DMS53 (cell line): ENCODE data around the gene DNHD1.

Source experiments
- DNase-seq: peaks from one replicate; lab custom pipeline; 2025; lab: John Stamatoyannopoulos, UW

Gene DNHD1

DNA sequence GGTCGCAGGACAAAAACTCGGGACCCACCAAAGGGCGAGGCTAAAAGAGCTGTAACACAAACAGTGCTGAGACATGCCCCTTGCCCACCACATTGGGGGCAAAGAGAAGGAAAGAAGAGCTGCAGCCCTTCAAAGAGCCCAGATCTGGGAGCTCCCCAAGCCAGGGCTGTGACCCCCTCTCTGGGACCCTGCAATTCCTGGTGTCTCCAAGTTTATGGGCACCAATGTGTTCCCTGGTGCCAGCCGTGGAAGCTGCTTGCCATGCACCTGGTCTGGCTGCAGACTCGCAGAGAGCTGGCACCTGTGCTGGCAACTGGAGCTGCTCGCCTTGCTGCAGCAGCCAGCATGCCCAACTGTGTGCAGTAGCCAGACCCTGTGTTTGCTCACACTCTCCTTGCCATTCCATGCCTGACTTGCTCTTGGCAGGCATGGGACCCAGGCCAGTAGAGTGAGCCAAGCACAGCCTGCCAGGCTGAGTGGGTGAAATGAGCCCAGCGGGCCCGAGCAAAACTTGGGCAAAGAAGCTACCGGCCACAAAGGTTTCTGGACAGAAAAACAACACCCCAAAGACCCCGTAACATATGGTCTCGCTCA lies 90.4 kb downstream of the DNHD1 start:
- DNase-seq: peak; percentile 20

DNA sequence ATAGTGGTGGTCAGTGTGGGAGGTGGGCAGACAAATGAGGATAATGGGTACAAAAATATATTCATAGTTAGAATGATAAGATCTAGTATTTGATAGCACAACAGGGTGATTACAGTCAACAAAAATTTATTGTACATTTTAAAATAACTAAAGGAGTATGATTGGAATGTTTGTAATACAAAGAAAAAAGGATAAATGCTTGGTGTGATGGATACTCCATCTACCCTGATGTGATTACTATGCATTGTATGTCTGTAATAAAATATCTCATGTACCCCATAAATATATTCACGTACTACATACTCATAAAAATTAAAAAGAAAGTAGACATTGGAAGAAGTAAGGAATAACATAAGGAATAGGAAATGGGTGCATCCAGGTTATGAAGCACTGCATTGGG lies 90.9 kb downstream of the DNHD1 start:
- no peak for DNase-seq

DNA sequence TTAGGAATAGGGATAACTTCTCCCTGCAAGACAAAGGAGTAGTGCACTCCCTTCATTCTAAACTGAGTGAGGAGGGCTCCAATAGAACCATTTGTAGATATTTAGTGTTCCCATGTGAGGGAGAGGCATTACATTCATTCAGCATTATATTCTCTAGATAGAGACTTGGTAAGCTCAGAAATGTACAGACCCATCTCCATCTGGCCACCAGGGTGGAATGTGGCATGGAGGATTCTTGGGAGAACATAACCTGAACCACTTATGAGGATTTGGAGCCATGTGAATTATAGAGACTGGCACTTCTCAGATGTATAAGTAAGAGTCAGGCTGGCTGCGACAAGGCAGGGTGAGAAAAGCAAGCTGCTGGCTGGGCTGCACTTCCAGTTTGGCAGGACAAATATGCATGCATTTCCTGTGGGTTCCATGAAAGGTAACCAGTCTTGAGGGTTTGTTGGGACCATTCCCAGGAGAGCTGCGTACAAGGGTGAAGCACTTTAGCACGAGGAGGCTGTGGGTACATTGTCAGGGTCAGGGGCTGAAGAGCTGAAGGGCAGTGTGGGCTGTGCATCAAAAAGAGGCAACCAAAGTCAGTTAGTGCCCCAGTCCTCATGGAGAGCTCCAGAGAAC lies 97.2 kb downstream of the DNHD1 start:
- no peak for DNase-seq

DNA sequence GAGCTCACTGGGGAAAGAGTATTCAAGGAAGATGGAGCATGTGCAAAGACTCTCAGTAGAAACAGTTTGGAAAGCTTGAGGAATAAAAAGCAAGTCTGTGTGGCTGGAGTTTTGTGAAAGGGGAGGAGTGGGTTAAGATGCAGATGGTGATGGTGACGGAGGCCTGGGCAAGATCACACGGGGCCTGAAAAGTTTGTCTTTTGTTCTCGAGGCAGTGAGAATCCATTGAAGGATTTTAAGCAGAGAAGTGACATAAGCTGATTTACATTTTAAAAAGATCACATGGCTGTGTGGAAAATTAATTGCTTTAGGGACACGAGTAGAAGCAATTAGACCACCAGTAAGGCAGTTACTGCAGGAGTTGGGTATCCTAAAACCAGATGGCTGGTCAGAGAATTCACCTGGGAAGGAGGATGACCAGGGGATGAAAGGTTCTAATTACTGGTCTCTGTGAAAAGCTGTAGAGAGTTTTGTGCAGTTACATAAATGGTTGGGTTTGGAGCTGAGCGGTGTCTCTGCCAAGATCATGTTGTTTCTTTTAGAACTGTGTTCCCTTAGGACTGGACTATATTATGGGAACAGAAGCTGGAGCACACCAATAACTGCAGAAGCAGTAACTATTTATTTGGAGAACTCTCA lies 99.3 kb downstream of the DNHD1 start:
- DNase-seq: no peak

DNA sequence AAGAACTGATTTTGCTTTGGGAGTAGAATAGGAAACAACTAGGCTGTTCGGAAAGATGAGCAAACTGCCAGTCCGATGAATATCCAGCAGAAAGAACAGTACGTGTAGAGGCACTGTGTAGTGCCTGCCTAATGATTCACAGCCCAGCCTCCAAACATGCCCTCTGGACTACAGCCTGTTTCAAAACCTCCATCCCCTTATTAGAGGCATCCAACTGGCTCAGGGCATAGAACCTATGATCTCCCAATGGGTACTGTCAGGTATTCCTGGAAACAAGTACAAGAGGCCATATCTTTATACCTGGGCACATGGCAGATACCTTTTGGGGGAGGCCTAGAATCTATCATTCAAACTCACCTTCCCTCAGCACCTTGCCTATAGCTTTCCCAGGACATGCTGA lies 101.5 kb downstream of the DNHD1 start:
- no peak for DNase-seq

DNA sequence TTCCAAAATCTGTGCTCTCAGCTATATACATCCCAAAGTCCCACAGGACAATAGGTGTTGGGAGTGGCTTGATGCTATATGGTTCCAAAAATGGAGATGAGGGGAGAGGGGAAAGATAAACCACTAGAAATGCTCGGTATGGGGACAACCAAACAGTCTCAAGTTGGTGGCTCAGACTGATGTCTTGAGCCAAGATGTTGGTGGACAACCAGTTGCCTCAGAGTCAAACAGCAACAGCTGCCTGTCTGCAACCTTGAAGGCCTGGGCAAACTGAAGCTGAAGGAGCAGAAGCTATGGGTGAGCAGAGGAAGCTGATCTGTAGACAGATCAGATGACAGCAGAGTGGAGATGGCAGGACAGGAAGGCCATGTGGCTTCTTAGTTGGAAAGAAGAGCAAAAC lies 102.4 kb downstream of the DNHD1 start:
- no peak for DNase-seq

DNA sequence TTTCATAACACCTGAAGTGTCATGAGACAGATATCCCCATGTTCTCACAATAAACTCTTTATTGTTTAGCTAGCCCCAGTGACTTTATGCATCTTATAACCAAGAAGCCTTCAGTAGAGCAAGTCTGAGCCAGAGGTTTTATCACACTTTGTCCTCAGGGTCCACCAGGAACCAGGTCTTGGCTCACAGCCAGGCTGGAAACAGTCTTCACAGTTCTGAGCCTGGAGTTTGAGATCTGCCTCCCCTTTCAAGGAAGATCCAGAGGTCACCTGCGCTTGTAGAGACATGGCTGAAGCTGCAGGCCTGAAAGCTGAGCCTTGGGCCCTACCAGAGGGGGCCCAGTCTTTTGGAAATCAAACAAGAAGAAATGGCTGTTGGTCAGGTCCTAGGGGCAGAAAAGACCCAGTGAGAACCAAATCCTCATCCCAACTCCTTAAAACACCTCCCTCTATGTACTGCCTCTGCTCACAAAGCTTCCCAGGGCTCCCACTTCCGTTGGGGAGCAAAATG lies 102.9 kb downstream of the DNHD1 start:
- no peak for DNase-seq

DNA sequence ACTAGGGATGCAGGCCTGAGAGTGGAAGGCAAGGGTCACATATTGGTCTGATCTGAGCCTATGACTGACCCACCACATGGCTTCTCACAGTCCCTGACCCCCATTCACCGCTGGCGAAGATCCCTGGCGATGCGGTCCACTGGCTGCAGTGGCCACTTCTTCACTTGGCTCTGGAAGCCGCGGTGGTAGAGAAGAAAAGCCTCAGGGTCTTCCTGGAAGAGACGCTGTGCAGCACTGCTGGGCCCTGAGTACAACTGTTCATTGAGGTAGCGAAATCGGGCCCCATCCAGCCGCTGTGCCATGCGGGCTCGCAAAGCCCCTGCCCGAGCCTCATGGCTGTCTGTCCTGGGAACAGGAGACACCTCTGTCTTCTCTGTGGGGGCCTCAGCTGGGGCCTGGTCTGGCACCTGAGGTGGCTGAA lies 104.0 kb downstream of the DNHD1 start:
- DNase-seq: no peak

DNA sequence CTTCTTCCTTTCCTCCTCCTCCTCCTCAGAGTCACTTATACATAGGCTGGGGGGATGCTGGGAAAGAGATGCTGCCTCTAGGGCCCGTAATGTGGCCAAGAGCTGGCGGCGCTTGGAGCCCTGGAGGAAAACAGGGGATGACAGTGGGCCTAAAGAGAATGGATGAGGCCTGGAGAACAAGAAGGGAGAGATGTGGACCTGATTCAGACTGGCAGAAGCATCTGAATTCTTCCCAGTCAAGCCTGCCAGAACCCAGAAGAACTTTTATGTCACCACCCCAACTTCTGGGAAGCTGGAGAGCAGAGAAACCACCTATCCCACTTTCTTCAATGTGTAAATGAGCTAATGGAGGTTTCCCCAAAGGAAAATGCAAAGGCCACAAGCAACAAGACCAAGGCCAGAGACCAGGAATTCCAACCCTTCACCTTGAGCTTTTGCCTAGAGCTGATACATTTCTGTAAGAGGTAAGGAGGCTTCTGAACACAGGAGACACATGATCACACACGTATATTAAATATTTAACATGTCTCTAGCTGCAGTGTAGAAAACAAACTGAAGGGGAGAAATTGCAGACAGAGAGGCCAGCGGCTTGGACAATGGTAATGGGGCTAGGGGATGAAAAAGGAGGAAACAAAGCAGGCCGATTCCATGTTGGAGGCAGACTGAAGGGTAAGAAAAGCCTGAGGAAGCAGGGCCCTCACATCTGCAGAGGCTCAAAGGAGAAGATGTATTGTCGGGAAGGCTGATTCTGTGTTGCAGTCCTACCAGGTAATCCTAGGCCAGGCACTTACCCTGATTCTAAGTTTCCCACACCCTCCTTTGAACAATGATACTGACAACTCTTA lies 105.2 kb downstream of the DNHD1 start:
- DNase-seq: no peak

DNA sequence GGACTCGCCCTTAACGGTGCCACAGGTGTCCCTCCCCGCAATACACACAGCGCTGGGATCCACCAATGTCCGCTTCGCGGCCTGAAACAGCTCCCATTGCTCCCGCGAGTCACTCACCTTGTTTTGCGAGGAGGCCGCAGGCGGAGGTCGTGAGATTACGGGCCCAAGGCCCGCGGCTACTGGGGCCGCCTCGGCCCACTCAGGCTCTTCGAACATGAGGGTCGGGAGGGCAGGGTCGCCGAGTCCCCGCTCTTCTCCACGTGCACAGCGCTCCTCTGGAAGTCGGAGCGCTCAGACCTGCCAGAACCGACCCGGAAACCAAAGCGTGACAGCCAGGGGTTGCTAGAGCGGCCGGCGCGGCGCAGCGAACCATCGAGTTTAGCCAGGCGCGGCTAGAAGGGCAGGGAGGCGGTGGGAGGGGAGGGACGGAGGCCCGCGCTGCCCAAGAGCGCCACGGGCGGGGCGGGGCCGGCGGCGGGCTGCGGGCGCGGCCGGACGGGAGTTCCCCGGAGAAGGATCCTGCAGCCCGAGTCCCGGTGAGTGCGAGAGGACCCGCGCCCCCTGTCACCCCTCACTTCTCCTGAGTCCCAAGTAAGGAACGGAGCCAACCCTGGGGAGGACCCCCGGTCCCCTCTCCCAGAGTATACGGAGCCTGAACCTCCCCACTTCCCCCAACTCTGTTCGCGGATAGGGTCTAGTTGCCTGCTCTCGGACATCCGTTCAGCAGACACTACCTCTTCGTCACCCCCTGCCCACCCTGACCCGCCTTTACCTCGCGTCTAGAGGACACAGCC lies 106.4 kb downstream of the DNHD1 start, which contains the start of the genes ILK and RRP8:
Gene ILK (plus strand): TSS at position 488 of the 794 bp plus-strand sequence. CDS start 498 bp downstream, outside the sequence.
Gene RRP8 (minus strand): TSS at position 330 of the 794 bp plus-strand sequence. CDS start 114 bp downstream, at position 216.
- peak; percentile 96 for DNase-seq

DNA sequence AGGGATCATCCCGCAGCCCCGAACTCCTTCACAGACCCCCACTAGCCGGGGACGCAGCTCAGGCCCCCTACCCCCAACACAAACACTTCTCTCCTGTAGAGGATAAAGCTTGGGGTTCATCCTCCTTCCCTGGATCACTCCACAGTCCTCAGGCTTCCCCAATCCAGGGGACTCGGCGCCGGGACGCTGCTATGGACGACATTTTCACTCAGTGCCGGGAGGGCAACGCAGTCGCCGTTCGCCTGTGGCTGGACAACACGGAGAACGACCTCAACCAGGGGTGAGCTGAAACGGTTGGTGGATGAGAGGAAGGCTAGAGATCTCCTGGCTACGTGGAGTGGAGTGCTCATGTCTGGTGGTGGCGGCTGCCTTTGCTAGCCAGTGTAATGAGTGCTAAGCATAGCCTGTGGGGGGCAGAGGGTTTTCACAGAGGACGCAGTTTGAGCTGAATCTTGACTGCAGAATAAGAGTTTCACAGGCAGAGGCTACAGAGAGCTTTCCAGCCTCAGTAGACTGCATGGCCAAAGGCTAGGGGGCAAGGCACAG lies 107.1 kb downstream of the DNHD1 start:
- DNase-seq: peak; percentile 62

DNA sequence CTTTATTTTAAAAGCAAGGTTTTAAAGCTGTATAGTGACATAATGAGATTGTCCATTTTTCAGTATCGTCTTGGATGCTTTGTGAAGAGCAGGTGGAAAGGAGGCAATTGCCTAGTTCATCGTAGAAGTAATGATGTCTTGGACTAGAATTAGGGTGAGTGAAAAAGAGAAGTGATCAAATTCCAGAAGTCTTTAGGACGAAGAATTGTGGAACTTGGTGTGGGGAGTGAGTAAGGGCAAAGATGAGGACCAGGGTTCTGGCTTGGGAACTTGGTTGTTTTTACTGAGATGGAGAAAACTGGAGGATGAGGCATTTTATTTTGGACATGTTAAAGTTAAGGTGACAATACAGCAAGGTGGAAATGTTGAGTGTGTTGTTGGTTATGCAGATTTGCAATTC lies 107.7 kb downstream of the DNHD1 start:
- no peak for DNase-seq

DNA sequence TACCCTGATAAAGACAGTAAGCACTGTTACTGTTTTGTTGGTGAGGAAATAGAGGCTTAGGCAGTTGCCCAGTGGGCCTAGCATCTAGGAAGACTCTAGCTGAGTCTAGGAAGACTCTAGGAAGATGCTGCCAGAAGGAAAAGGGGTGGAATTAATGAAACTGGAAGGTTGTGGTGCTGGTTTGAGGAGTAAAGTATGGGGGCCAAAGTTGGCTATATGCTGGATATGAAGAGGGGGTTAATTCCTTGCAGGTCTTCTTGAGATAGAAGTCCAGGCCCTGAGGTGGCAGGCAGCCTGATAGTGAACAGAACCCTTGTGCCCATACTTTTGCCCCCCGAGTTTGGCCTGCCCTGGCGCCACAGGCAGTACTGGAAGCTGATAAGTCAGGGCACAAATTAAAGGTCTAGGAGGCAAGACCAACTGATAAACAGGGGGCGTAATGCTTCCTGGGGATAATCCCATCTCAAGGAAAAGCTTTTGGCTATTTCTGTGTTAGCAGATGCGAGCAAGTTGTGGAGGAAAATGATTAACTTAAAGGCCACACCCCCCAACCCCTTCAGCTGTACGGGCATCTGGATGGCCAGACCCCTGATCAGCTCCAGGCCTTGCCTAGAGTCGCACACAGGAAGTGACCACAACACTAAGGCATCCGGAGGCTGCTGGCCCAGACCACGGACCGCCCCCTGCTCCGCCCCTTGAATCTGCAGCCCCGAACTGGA lies 109.5 kb downstream of the DNHD1 start:
- DNase-seq: peak; percentile 84

DNA sequence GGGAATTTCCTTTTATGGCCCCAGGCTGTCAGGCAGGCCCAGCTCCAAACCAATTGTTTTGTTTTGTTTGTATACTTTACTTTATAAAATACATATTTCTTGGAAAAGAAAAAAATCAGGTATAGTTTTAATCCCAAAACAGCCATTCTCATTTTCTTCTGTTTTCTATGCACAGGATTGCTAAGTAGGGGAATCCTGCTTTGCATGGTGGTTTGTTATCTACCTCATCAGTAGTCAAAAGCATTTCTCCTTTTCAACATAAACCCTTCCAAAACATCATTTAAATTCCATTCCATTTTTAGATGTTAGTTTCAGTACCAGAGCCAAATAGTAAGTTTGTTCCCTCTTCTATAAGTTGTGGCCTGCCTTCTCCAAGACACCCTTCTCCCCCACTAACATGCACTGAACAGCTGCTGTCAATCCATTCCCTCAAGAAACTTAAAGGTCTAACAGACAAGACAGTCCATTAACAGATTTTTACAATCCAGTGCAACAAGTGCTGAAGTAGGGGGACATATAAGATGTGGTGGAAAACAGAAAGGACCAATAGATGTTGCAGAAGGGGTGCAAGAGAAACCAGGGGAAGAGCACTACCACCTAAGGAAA lies 110.2 kb downstream of the DNHD1 start:
- DNase-seq: no peak

DNA sequence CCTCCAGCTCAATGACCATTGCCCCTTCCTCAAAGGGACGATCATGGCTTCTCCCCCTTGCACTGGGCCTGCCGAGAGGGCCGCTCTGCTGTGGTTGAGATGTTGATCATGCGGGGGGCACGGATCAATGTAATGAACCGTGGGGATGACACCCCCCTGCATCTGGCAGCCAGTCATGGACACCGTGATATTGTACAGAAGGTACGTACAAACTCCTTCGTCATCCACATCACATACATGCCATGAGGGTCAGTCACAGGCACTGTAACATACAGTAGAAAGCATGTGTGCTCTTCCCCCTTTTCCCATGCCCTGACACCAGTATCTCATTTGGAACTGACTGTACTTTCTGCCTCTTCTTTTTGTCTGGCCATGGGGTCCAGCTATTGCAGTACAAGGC lies 110.9 kb downstream of the DNHD1 start:
- DNase-seq: no peak

DNA sequence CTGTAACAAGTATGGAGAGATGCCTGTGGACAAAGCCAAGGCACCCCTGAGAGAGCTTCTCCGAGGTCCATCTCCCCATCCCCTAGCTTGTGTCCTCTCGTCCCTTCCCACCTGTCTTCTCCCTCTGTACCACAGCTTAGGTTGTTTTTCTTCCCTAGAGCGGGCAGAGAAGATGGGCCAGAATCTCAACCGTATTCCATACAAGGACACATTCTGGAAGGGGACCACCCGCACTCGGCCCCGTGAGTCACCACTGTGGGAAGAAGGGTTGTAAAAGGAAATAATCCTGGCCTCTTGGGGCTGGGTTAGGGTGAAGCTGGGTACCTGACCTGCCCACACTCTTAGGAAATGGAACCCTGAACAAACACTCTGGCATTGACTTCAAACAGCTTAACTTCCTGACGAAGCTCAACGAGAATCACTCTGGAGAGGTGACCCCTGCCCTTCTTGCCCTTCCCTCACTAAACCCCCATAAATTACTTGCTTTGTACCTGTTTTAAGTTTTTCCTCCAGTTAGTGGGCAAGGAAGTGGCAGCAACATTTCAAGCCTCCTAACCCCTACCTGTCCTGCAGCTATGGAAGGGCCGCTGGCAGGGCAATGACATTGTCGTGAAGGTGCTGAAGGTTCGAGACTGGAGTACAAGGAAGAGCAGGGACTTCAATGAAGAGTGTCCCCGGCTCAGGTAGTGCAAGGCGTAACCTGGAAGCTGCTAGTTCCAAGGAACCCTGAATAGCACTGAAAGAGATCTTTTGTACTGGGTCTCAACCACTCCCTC lies 111.8 kb downstream of the DNHD1 start:
- no peak for DNase-seq

DNA sequence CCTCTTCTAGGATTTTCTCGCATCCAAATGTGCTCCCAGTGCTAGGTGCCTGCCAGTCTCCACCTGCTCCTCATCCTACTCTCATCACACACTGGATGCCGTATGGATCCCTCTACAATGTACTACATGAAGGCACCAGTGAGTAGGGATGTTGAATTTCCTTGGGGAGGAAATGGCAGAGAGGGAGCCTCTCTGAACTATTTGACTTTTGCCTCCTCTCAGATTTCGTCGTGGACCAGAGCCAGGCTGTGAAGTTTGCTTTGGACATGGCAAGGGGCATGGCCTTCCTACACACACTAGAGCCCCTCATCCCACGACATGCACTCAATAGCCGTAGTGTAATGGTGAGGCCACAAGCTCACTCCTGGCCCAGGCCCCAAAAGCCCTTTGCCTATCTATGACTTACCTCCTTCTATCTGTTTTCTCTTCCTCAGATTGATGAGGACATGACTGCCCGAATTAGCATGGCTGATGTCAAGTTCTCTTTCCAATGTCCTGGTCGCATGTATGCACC lies 112.5 kb downstream of the DNHD1 start:
- DNase-seq: no peak

DNA sequence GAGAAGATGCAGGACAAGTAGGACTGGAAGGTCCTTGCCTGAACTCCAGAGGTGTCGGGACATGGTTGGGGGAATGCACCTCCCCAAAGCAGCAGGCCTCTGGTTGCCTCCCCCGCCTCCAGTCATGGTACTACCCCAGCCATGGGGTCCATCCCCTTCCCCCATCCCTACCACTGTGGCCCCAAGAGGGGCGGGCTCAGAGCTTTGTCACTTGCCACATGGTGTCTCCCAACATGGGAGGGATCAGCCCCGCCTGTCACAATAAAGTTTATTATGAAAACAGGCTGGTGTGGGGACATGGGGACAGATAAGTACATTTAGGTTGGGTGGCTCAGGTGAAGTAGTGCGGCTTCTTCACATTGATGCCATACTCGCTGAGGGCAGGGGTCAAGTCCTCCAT lies 113.5 kb downstream of the DNHD1 start:
- DNase-seq: no peak
